ENCODE measurements around the gene TRPC3. TPM values are rescaled to one million over a fixed set of nuclear protein-coding genes. Genes with fewer than 3 reads are reported as not detected.

Gene TRPC3
- total and polyA plus RNA-seq, 2 of the 8 experiments (the other 6 are each of a cell fraction or from before 2014, with no cell fraction given): 0.37 to 0.41 TPM

- TF ChIP-seq CHD7 (IDR thresholded peaks at IDR 0.05; ENCODE audit: insufficient replicate concordance, low read length) (no peak), NANOG (IDR thresholded peaks at IDR 0.05; ENCODE audit: insufficient read depth, low read depth, low read length, poor library complexity, severe bottlenecking) (no peak), FOSL1 (IDR thresholded peaks at IDR 0.05; ENCODE audit: insufficient read depth, low read depth, low read length) (no peak), RFX5 (IDR thresholded peaks at IDR 0.05; ENCODE audit: borderline replicate concordance, low read depth, low read length) (no peak), TAF7 (optimal IDR thresholded peaks at IDR 0.05; ENCODE audit: borderline replicate concordance, low read depth, low read length) (no peak), HDAC2 (IDR thresholded peaks at IDR 0.05; ENCODE audit: borderline replicate concordance in 1 of 2, low read depth in 2 of 2, low read length in 2 of 2) (no peak), NRF1 (IDR thresholded peaks at IDR 0.05; ENCODE audit: low read depth, low read length) (no peak), EP300 (IDR thresholded peaks at IDR 0.05; ENCODE audit: borderline replicate concordance in 1 of 2, low read depth in 2 of 2, low read length in 2 of 2) (no peak), CBX5 (IDR thresholded peaks at IDR 0.05; ENCODE audit: low read depth, low read length) (no peak), TBP (IDR thresholded peaks at IDR 0.05; ENCODE audit: low read depth, low read length) (no peak)
These were observed 28.6 kb downstream of the TRPC3 start (continued) for GRCh38 chr4:121923306-121923705.
